Psoas muscle (tissue), 8 donors: ENCODE results near the gene RDH13. TPM values are rescaled to one million over a fixed set of nuclear protein-coding genes. Genes with fewer than 3 reads are reported as not detected.

ENCODE experiments used
- ATAC-seq, 4 donors: fragments of 200-7000 bp; cut with Tn5 transposase; one replicate each; pipeline ENCODE4 v1.9.1; 2020; ENCODE audit warnings: moderate library complexity in 3 of 4, mild to moderate bottlenecking in 2 of 4
- DNase-seq, 2 donors: peaks; one replicate each; pipeline ENCODE4 v3.0.0-alpha.2; 2020
- H3K27ac ChIP-seq: fragments of 200-600 bp; one replicate; pipeline ENCODE4 v1.8.0; 2022
- H3K27me3 ChIP-seq, 3 donors: fragments of 200-600 bp in 1 of 3; one replicate each; pipeline versions ENCODE4 v1.6.1 to v1.8.0; 2013 to 2022; ENCODE audit warnings: low read length in 2 of 3, mild to moderate bottlenecking in 2 of 3, moderate library complexity in 1 of 3; ENCODE audit not compliant: insufficient read depth in 3 of 3
- H3K36me3 ChIP-seq, 2 donors: fragments of 200-600 bp in 1 of 2; one replicate each; pipeline versions ENCODE4 v1.6.1 to v1.8.0; 2013 to 2022; ENCODE audit warnings: low read depth in 1 of 2, mild to moderate bottlenecking in 1 of 2, moderate library complexity in 1 of 2; ENCODE audit not compliant: insufficient read depth in 1 of 2
- H3K4me1 ChIP-seq: fragments of 200-600 bp; one replicate; pipeline ENCODE4 v1.8.0; 2022
- H3K4me3 ChIP-seq: fragments of 200-600 bp; one replicate; pipeline ENCODE4 v1.8.0; 2022; ENCODE audit warnings: mild to moderate bottlenecking
- H3K9me3 ChIP-seq: fragments of 200-600 bp; one replicate; pipeline ENCODE4 v1.8.0; 2022
- WGBS, 3 donors: extraction: QIAGEN DNeasy Blood & Tissue Kit; methylation state at CpG; one replicate each; pipeline versions ENCODE4 v1.1.6 to v1.1.7; 2013; 5-methylcytosine and 5-hydroxymethylcytosine counted together
- intact Hi-C, 2 donors: fragments of 100-400 bp; cut with DNase I; formaldehyde crosslinking; loops; one replicate each; pipeline versions ENCODE4 v1.11.0 to v1.14.2; 2022
- polyA plus RNA-seq, 3 donors: library from polyadenylated mRNA; stranded (reverse); fragments of 200-250 nt; gene quantifications; one replicate each; pipeline ENCODE4 v1.2.3, GENCODE V29; 2013
- total RNA-seq, 4 donors: library from RNA; stranded (reverse); fragmentation: NEBNext Ultra II Directional in 2 of 4; extraction: Animal tissue kit (Norgen Biotek cat#: 25700) in 2 of 4; gene quantifications; one replicate each; pipeline versions ENCODE4 v1.2.1 to v1.2.4, GENCODE V29; 2021 to 2023
- TF ChIP-seq, protein P1 (sequence below): fragments of 200-600 bp; IDR thresholded peaks from one replicate; pipeline ENCODE4 v1.8.0; 2022; ENCODE audit warnings: antibody characterized with exemption
- donor health status: healthy with polysubstance abuse.
- donor health status: DM: no; HTN: no; CAD: no; lungs with moderate emphysema.
- donor health status: Bipolar disorder and iron deficiency.
- donor health status: healthy.
- donor health status: DM: yes; HTN: yes; CAD: no.
- donor health status: DM: no; HTN: no; CAD: no.
- donor health status: DM: no; HTN: no; CAD: no.
- donor health status: DM: yes; HTN: yes; CAD: no.

Gene RDH13
- total and polyA plus RNA-seq, 7 donors, result 4.5 to 18.0 (median 13.1) TPM

DNA sequence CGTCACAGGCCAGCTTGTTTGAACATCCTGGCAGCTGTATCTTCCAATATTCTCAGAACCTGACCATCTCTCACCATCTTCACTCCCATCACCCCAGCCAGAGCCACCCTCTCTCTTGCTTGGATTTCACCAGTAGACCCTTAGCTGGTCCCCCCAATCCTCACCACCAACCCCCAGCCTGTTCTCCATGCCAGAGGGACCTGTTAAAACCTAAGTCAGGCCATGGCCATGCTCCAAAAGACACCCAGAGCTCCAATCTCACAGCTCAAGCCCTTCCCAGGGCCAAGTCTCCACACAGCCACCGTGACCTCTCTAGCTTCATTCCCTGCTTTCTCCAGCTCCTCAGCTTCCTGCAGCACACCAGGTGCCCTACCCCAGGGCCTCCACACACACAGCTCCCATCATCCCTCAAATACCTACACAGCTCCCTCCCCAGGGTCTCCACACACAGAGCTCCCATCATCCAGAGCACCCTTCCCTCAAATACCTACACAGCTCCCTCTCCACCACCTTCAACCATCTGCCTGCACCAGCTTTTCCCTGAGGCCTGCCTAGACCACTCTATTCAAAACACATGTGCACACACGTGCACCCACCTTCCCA, 26.5 kb upstream of the RDH13 start:
- Histone ChIP-seq H3K27me3 (peaks cover 0 to 41% (median 14%) of the 10 kb centered on the region in 3 donors), H3K27ac (no peak overlapping the region), H3K4me1 (peaks cover 20% of the 10 kb centered on the region), H3K9me3 (no peaks in the 10 kb centered on the region), H3K36me3 (peaks cover 3 to 32% of the 10 kb centered on the region in 2 donors), H3K4me3 (no peak overlapping the region)
- TF ChIP-seq, protein P1, sequence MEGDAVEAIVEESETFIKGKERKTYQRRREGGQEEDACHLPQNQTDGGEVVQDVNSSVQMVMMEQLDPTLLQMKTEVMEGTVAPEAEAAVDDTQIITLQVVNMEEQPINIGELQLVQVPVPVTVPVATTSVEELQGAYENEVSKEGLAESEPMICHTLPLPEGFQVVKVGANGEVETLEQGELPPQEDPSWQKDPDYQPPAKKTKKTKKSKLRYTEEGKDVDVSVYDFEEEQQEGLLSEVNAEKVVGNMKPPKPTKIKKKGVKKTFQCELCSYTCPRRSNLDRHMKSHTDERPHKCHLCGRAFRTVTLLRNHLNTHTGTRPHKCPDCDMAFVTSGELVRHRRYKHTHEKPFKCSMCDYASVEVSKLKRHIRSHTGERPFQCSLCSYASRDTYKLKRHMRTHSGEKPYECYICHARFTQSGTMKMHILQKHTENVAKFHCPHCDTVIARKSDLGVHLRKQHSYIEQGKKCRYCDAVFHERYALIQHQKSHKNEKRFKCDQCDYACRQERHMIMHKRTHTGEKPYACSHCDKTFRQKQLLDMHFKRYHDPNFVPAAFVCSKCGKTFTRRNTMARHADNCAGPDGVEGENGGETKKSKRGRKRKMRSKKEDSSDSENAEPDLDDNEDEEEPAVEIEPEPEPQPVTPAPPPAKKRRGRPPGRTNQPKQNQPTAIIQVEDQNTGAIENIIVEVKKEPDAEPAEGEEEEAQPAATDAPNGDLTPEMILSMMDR, result no peak
- intact Hi-C loops, result loop anchor here in 1 of 2 donors (2.0 kb wide), 1 partner anchor 71 kb away; no protein-coding TSS in a partner anchor
- ATAC-seq, result no peak
- no peak for DNase-seq
- WGBS, 3 donors, result 77 to 89% (median 84%) methylated on average over 3 of the region's 3 CpGs

DNA sequence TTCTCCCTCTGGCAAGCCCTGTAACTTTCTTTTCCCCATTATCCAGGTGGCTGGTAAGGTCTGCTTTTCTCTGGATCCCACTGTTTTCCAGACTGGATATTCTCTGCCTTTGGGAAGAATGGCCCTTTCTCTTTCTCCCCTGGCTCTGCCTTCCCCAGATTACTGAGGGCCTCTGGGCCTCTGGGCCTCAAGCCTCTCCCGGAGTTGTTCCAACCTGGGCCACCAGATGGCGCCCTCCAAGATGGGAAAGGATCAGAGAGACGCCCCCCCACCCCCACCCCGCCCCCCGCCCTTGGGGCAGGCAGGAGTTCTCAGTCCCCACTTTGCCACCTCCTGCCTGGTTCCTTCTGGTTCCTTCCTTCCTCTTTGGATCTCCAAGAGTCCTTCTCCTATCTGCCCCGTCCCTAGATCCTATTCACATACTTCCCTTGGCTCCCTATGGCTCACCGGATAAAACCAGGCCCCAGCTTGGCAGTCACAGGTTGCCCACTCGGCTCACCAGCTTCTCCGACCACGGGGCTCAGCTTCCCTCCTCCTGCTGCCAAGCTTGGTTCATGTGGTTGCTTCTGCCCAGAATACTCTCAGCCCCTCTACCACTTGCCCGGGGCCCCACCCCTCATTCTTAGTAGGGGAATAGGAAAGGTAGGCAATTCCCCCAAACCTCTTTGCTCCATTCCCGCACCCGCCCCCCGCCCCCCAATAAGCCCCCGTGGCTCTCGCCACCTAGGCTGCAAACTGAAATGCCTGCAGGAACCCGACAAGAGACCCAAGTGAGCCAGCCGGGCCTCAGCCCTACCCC, 25.8 kb upstream of the RDH13 start:
- Histone ChIP-seq H3K27me3 (peaks cover 0 to 48% (median 14%) of the 10 kb centered on the region in 3 donors), H3K4me3 (no peak overlapping the region), H3K36me3 (peaks cover 3 to 31% of the 10 kb centered on the region in 2 donors), H3K27ac (no peak overlapping the region), H3K4me1 (peaks cover 20% of the 10 kb centered on the region), H3K9me3 (no peaks in the 10 kb centered on the region)
- DNase-seq (peak; percentile 80 to 89), ATAC-seq (peak in 3 of 4 donors; percentile 30 to 62 (median 49))
- TF ChIP-seq, protein P1, result peak; percentile 75
- 41 to 50% (median 43%) methylated on average over 14 to 18 of the region's 18 CpGs for WGBS, 3 donors
- intact Hi-C loops, result loop anchor here in 1 of 2 donors (2.0 kb wide), 1 partner anchor 72 kb away; no protein-coding TSS in a partner anchor

DNA sequence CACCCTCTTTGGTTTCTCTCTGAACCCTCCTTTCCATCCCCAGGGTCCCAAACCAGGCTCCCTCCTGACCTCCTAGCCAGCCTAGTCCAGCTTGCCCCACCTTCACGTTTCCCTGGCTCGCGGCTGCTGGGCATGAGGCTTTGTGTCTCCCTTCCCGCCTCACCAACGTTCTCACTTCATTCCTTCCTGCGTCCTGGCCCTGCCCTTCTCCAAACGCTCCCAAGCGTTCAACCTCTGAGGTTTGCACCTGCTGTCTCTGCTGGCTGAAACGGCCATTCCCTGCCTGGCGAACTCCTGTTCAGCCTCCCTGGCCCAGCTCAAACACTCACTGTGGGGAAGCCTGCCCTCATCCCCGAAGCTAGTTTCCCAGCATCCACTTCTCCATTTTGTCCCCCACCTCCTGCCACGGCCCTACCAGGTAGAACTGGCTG, 25.1 kb upstream of the RDH13 start:
- peaks cover 0 to 55% (median 18%) of the 10 kb centered on the region in 3 donors for H3K27me3 ChIP-seq
- DNase-seq, result no peak
- peaks cover 20% of the 10 kb centered on the region for H3K4me1 ChIP-seq
- intact Hi-C loops, result loop anchor here in 1 of 2 donors (2.0 kb wide), 1 partner anchor 73 kb away; no protein-coding TSS in a partner anchor
- no peaks in the 10 kb centered on the region for H3K9me3 ChIP-seq
- TF ChIP-seq, protein P1, result no peak
- H3K27ac ChIP-seq, result no peak overlapping the region
- 34 to 60% (median 52%) methylated on average over 12 of the region's 12 CpGs for WGBS, 3 donors
- ATAC-seq, result no peak
- H3K4me3 ChIP-seq, result peak overlapping the region; percentile 68
- H3K36me3 ChIP-seq, result peaks cover 3 to 31% of the 10 kb centered on the region in 2 donors

DNA sequence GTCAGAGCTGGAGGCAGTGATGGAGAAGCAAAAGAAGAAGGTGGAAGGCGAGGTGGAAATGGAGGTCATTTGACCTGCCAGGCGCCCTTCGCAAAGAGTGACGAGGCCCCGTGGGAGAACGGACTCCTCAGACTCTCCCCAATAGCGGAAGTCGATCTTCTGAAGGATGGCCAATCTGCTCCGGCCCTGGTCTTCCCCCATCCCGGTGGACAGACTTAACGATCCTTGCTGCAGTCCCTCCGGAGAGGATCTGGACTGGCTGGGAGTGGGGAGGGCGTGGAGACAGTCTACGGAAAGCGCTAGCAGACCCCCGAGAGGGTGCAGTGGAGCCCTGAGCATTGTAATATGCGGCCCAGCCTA, 24.6 kb upstream of the RDH13 start:
- TF ChIP-seq, protein P1, result no peak
- peaks cover 0 to 60% (median 21%) of the 10 kb centered on the region in 3 donors for H3K27me3 ChIP-seq
- H3K4me1 ChIP-seq, result peaks cover 20% of the 10 kb centered on the region
- 10 to 18% (median 15%) methylated on average over 17 of the region's 17 CpGs for WGBS, 3 donors
- H3K27ac ChIP-seq, result peak overlapping the region; percentile 27
- ATAC-seq (peak in 3 of 4 donors; percentile 3 to 32 (median 3)), DNase-seq (no peak)
- H3K36me3 ChIP-seq, result peaks cover 3 to 26% of the 10 kb centered on the region in 2 donors
- peak overlapping the region; percentile 68 for H3K4me3 ChIP-seq
- H3K9me3 ChIP-seq, result no peaks in the 10 kb centered on the region
- intact Hi-C loops, result loop anchor here in 1 of 2 donors (2.0 kb wide), 1 partner anchor 73 kb away; no protein-coding TSS in a partner anchor
